ENCODE measurements around the gene FOXA3.

The FOXA3 gene

GRCh38 chr19:45863840-45864628, at the start of gene FOXA3:
FOXA3 (plus strand) TSS chr19:45864326; CDS start chr19:45864457, 131 bp downstream.
- peak; percentile 72 for DNase-seq

GRCh38 chr19:45814851-45815480, 49.2 kb upstream of the FOXA3 start, which contains the start of gene RSPH6A:
RSPH6A (minus strand) TSS chr19:45815308; CDS start chr19:45815176, 132 bp downstream.
- no peak for DNase-seq

GRCh38 chr19:45815481-45816216, 48.5 kb upstream of the FOXA3 start:
- no peak for DNase-seq

GRCh38 chr19:45816236-45817009, 47.7 kb upstream of the FOXA3 start:
- no peak for DNase-seq

GRCh38 chr19:45817010-45817724, 47.0 kb upstream of the FOXA3 start:
- peak; percentile 97 for DNase-seq

GRCh38 chr19:45817725-45818301, 46.3 kb upstream of the FOXA3 start:
- DNase-seq: no peak

- no peak for DNase-seq
Observed at GRCh38 chr19:45819769-45820168, 44.4 kb upstream of the FOXA3 start.

GRCh38 chr19:45820413-45821102, 43.6 kb upstream of the FOXA3 start:
- DNase-seq: no peak

- no peak for DNase-seq
Observed at GRCh38 chr19:45821103-45821521, 43.0 kb upstream of the FOXA3 start.

- DNase-seq: no peak
Observed at GRCh38 chr19:45821570-45821969, 42.6 kb upstream of the FOXA3 start.

GRCh38 chr19:45822716-45823115, 41.4 kb upstream of the FOXA3 start:
- DNase-seq: no peak

GRCh38 chr19:45823182-45823581, 40.9 kb upstream of the FOXA3 start:
- no peak for DNase-seq

- DNase-seq: no peak
Observed at GRCh38 chr19:45824041-45824471, 40.1 kb upstream of the FOXA3 start.

GRCh38 chr19:45824531-45825262, 39.4 kb upstream of the FOXA3 start:
- no peak for DNase-seq

- no peak for DNase-seq
Observed at GRCh38 chr19:45825263-45825605, 38.9 kb upstream of the FOXA3 start.

- DNase-seq: no peak
Observed at GRCh38 chr19:45825917-45826893, 37.9 kb upstream of the FOXA3 start.

- DNase-seq: no peak
Observed at GRCh38 chr19:45826934-45827333, 37.2 kb upstream of the FOXA3 start.

- DNase-seq: no peak
Observed at GRCh38 chr19:45827459-45828093, 36.5 kb upstream of the FOXA3 start.

- DNase-seq: no peak
Observed at GRCh38 chr19:45828523-45828922, 35.6 kb upstream of the FOXA3 start.
